GM12878 (cell line): ENCODE measurements around the gene TCERG1L. TPM values are rescaled to one million over a fixed set of nuclear protein-coding genes. Genes with fewer than 3 reads are reported as not detected.

ENCODE experiments used
- ATAC-seq: fragments of 200-7000 bp; cut with Tn5 transposase; 3 replicates; pipeline ENCODE4 v1.9.1; 2020; ENCODE audit warnings: mild to moderate bottlenecking, moderate library complexity
- BruUV-seq: library from RNA; stranded (reverse); fragments of 400-500 nt; replicated peaks from 2 replicates; lab custom pipeline; 2021; lab: Mats Ljungman, UMichigan
- CTCF ChIA-PET: fragments of 300-600 bp; sonication (Branson Sonifier 250); formaldehyde crosslinking; extraction: SDS; loops from one replicate; lab custom pipeline; 2021; ENCODE audit warnings: inconsistent platforms; lab: Yijun Ruan, JAX
- POLR2A ChIA-PET: fragments of 350-600 bp; formaldehyde crosslinking; extraction: SDS; loops from one replicate; lab custom pipeline; 2021; ENCODE audit warnings: inconsistent platforms; lab: Charles Lee
- RAD21 ChIA-PET: fragments of 300-600 bp; sonication (Branson Sonifier 250); formaldehyde crosslinking; loops from one replicate; lab custom pipeline; 2023; ENCODE audit warnings: antibody characterized with exemption; ENCODE audit not compliant: unreplicated experiment; lab: Charles Lee
- SMC1A ChIA-PET: fragments of 300-600 bp; sonication (Branson Sonifier 250); formaldehyde crosslinking; loops from one replicate; lab custom pipeline; 2023; ENCODE audit not compliant: unreplicated experiment, uncharacterized antibody; lab: Charles Lee
- DNase-seq: peaks from one replicate; pipeline ENCODE4 v3.0.0-alpha.2; 2011; ENCODE audit warnings: low read depth, low spot score
- FAIRE-seq: peaks from 3 replicates; lab custom pipeline; 2011; peaks lifted over from hg19 to GRCh38; lab: Jason Lieb, UNC
- H2AFZ ChIP-seq: 2 replicates; pipeline ENCODE4 v1.6.0; 2011; ENCODE audit warnings: low read depth, low read length, control low read depth; ENCODE audit not compliant: control insufficient read depth
- H3K27ac ChIP-seq: 2 replicates; pipeline ENCODE4 v1.5.1; 2011; ENCODE audit warnings: control low read depth; ENCODE audit not compliant: control insufficient read depth, insufficient read depth
- H3K27me3 ChIP-seq, 2 experiments: replicated peaks in 1 of 2; 2 replicates each; pipeline versions ENCODE4 v1.6.0 to v1.6.1; 2011; ENCODE audit warnings: low read length in 1 of 2; ENCODE audit not compliant: control insufficient read depth in 2 of 2, insufficient read depth in 2 of 2
- H3K36me3 ChIP-seq, 2 experiments: 2 replicates each; pipeline ENCODE4 v1.5.1; 2011; ENCODE audit warnings: low read length in 1 of 2; ENCODE audit not compliant: control insufficient read depth in 2 of 2, insufficient read depth in 2 of 2
- H3K4me1 ChIP-seq: 2 replicates; pipeline ENCODE4 v1.6.1; 2011; ENCODE audit warnings: mild to moderate bottlenecking, low read length, moderate library complexity, mixed read lengths; ENCODE audit not compliant: control insufficient read depth, insufficient read depth
- H3K4me2 ChIP-seq: 2 replicates; pipeline ENCODE4 v1.6.0; 2011; ENCODE audit warnings: control low read depth; ENCODE audit not compliant: control insufficient read depth, insufficient read depth
- H3K4me3 ChIP-seq: fragments of 200-600 bp; sonication (generic); 2 replicates; pipeline ENCODE4 v1.5.1; 2016
- H3K79me2 ChIP-seq: 2 replicates; pipeline ENCODE4 v1.6.0; 2011; ENCODE audit warnings: low read length; ENCODE audit not compliant: control insufficient read depth, insufficient read depth
- H3K9ac ChIP-seq: 2 replicates; pipeline ENCODE4 v1.8.0; 2011; ENCODE audit warnings: low read length, control low read depth, mixed read lengths; ENCODE audit not compliant: control insufficient read depth, insufficient read depth
- H3K9me3 ChIP-seq: replicated peaks from 3 replicates; pipeline ENCODE4 v1.5.1; 2011; ENCODE audit warnings: mild to moderate bottlenecking, low read length; ENCODE audit not compliant: control insufficient read depth, insufficient read depth
- H4K20me1 ChIP-seq: 2 replicates; pipeline ENCODE4 v1.6.0; 2011; ENCODE audit not compliant: control insufficient read depth, insufficient read depth
- EP300 ChIP-seq, 2 experiments: fragments of 150-350 bp in 1 of 2; IDR thresholded peaks; 2 replicates each; pipeline ENCODE4 v1.6.1; 2011 to 2012; ENCODE audit warnings: low read depth in 2 of 2, low read length in 2 of 2, borderline replicate concordance in 1 of 2, improper control_type of control experiment in 1 of 2, inconsistent platforms in 1 of 2; ENCODE audit not compliant: control insufficient read depth in 1 of 2
- FOXK2 ChIP-seq: fragments of 450-650 bp; IDR thresholded peaks from 2 replicates; pipeline ENCODE4 v1.6.1; 2017; ENCODE audit warnings: mild to moderate bottlenecking, moderate library complexity
- HDAC6 ChIP-seq: fragments of 200-600 bp; sonication (generic); IDR thresholded peaks from one replicate; pipeline ENCODE4 v1.8.0; 2017; ENCODE audit warnings: antibody characterized with exemption; ENCODE audit not compliant: unreplicated experiment
- HDGF ChIP-seq: fragments of 450-650 bp; IDR thresholded peaks from 2 replicates; pipeline ENCODE4 v1.6.1; 2016; ENCODE audit warnings: antibody characterized with exemption
- IKZF1 ChIP-seq: fragments of 450-650 bp; conservative IDR thresholded peaks from 2 replicates; pipeline ENCODE4 v1.6.1; 2017; ENCODE audit warnings: antibody characterized with exemption, mild to moderate bottlenecking
- NFYA ChIP-seq: IDR thresholded peaks from 2 replicates; pipeline ENCODE4 v1.6.1; 2011; ENCODE audit warnings: low read depth, mild to moderate bottlenecking, low read length, improper control_type of control experiment, borderline replicate concordance
- NR2C1 ChIP-seq: fragments of 450-650 bp; IDR thresholded peaks from 2 replicates; pipeline ENCODE4 v1.6.1; 2017; ENCODE audit warnings: antibody characterized with exemption, mild to moderate bottlenecking, moderate library complexity
- STAT3 ChIP-seq: IDR thresholded peaks from 2 replicates; pipeline ENCODE4 v1.6.1; 2011; ENCODE audit warnings: low read depth, low read length, improper control_type of control experiment
- TAF1 ChIP-seq: IDR thresholded peaks from 2 replicates; pipeline ENCODE4 v1.6.1; 2011; ENCODE audit warnings: mild to moderate bottlenecking, low read depth, low read length, borderline replicate concordance
- WRNIP1 ChIP-seq: IDR thresholded peaks from 2 replicates; pipeline ENCODE4 v1.6.1; 2011; ENCODE audit warnings: low read depth, low read length, improper control_type of control experiment, borderline replicate concordance
- ZNF622 ChIP-seq: fragments of 450-650 bp; IDR thresholded peaks from 2 replicates; pipeline ENCODE4 v1.6.1; 2017; ENCODE audit warnings: mild to moderate bottlenecking, inconsistent platforms
- ZSCAN29 ChIP-seq: fragments of 450-650 bp; IDR thresholded peaks from 2 replicates; pipeline ENCODE4 v1.6.1; 2017; ENCODE audit warnings: mild to moderate bottlenecking, moderate library complexity
- WGBS: methylation state at CpG from one replicate; pipeline ENCODE4 v1.1.6; 2016; ENCODE audit warnings: low lambda C conversion rate; ENCODE audit not compliant: insufficient replicate concordance, insufficient coverage; ENCODE audit errors: missing lambda C conversion rate; 5-methylcytosine and 5-hydroxymethylcytosine counted together
- in situ Hi-C: fragments of 300-500 bp; cut with MboI; formaldehyde crosslinking; loops from 9 replicates; pipeline ENCODE4 v1.14.3; 2018; ENCODE audit warnings: mixed read lengths
- intact Hi-C: fragments of 100-400 bp; cut with micrococcal nuclease; formaldehyde crosslinking; loops from one replicate; pipeline ENCODE4 v1.14.2; 2022; ENCODE audit not compliant: unreplicated experiment
- polyA plus RNA-seq, 11 experiments: library from polyadenylated mRNA; depleted of rRNA in 4 of 11; unstranded in 6 of 11; stranded (reverse) in 5 of 11; fragments of >200 nt; fragmentation: Nextera tagmentation in 4 of 11; fragmentation: Illumina TruSeq in 1 of 11; extraction: Ambion mirVana in 4 of 11; extraction: Trizol in 1 of 11; gene quantifications; 1 replicate in 1 of 11; 2 replicates in 10 of 11; pipeline versions ENCODE4 v1.2.1 to v1.2.3, GENCODE V29; 2011 to 2016; ENCODE audit warnings: inconsistent platforms in 2 of 11, missing spikeins in 2 of 11, low read depth in 1 of 11
- total RNA-seq, 4 experiments: library from RNA; depleted of rRNA in 3 of 4; stranded (reverse); fragments of >200 nt in 3 of 4; fragmentation: Illumina TruSeq in 1 of 4; extraction: Trizol in 1 of 4; gene quantifications; 2 replicates each; pipeline versions ENCODE4 v1.2.1 to v1.2.3, GENCODE V29; 2013 to 2021
- TF ChIP-seq, protein P1 (sequence below): fragments of 450-650 bp; IDR thresholded peaks from 2 replicates; pipeline ENCODE4 v1.6.1; 2017; ENCODE audit warnings: borderline replicate concordance
- TF ChIP-seq, protein P2 (sequence below): IDR thresholded peaks from 2 replicates; pipeline ENCODE4 v1.6.1; 2012; ENCODE audit warnings: low read depth, low read length, improper control_type of control experiment
- TF ChIP-seq, protein P3 (sequence below): IDR thresholded peaks from 2 replicates; pipeline ENCODE4 v1.6.1; 2012; ENCODE audit warnings: low read length, inconsistent platforms

Gene TCERG1L
- total and polyA plus RNA-seq, 10 of the 15 experiments (the other 5 are each of a cell fraction or from before 2014, with no cell fraction given): not detected

DNA sequence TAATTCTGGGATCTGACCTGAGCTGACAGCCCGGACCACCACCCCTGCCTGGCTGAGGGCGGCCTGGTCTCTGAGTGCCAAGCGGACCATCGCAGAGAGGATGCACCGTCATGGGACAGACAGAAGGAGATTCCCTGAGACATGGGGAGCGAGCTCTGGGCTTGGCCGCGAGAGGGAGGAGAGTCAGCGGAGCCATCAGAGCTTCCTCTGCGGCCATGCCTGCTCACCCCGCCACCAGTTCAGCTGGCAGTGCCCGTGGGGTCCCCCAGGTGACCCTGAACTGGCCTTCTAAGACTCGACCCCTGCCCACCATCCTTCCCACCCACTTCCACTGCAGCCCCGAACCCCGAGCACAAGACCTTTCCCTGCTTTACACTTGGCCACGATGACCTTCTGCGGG, 152.8 kb downstream of the TCERG1L start:
- ChIA-PET CTCF (no interaction called here), POLR2A (no interaction called here), RAD21 (no interaction called here), SMC1A (no interaction called here)
- ATAC-seq (no peak), DNase-seq (no peak), FAIRE-seq (no peak)
- Histone ChIP-seq H3K4me2 (no peak overlapping the region), H3K9ac (no peak overlapping the region), H3K4me3 (no peak overlapping the region), H2AFZ (no peak overlapping the region), H4K20me1 (no peaks in the 10 kb centered on the region), H3K27ac (no peak overlapping the region), H3K36me3 (no peaks in the 10 kb centered on the region), H3K9me3 (no peaks in the 10 kb centered on the region; the same call in 2 of the 3 replicates), H3K79me2 (no peaks in the 10 kb centered on the region), H3K4me1 (no peaks in the 10 kb centered on the region), H3K27me3 (no peaks in the 10 kb centered on the region)
- TF ChIP-seq WRNIP1 (no peak), STAT3 (no peak), HDGF (no peak), ZNF622 (no peak), NFYA (no peak)
- TF ChIP-seq, protein P1, sequence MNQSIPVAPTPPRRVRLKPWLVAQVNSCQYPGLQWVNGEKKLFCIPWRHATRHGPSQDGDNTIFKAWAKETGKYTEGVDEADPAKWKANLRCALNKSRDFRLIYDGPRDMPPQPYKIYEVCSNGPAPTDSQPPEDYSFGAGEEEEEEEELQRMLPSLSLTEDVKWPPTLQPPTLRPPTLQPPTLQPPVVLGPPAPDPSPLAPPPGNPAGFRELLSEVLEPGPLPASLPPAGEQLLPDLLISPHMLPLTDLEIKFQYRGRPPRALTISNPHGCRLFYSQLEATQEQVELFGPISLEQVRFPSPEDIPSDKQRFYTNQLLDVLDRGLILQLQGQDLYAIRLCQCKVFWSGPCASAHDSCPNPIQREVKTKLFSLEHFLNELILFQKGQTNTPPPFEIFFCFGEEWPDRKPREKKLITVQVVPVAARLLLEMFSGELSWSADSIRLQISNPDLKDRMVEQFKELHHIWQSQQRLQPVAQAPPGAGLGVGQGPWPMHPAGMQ: no peak
- in situ Hi-C loops: no loop called here
- intact Hi-C loops: no loop called here
- whole genome bisulfite sequencing: 53% methylated on average over 17 of the region's 17 CpGs
- no TSS peak for BruUV-seq

DNA sequence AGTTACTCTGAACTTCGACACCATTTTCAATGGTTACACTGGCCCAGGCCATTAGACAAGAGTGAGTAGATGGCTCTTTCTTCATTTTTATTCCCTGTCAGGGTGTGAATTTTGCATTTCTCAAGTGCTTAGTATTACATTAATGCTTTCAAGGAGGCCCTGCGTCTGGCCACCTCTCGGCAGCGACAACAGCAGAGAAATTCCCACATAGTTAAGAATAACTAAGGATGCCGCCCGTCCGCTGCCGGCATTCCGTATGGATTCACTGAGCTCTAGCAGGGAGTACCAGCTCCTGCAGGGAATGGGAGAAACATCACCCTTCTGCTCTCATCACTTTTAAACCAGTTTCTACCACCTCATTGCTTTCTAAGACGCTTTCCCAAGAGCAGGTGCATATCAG, 153.6 kb downstream of the TCERG1L start:
- Histone ChIP-seq H3K4me1 (no peaks in the 10 kb centered on the region), H3K9ac (no peak overlapping the region), H3K9me3 (no peaks in the 10 kb centered on the region; the same call in 2 of the 3 replicates), H3K4me2 (no peak overlapping the region), H3K79me2 (no peaks in the 10 kb centered on the region), H4K20me1 (no peaks in the 10 kb centered on the region), H3K27ac (no peak overlapping the region), H3K27me3 (no peaks in the 10 kb centered on the region), H2AFZ (no peak overlapping the region), H3K36me3 (no peaks in the 10 kb centered on the region), H3K4me3 (no peak overlapping the region)
- ATAC-seq: no peak
- DNase-seq: no peak
- WGBS: 84% methylated on average over 10 of the region's 10 CpGs
- in situ Hi-C loops (no loop called here), intact Hi-C loops (no loop called here)
- no TSS peak for BruUV-seq
- POLR2A ChIA-PET: no interaction called here
- TF ChIP-seq ZSCAN29: no peak
- TF ChIP-seq EP300 (IDR thresholded peaks at IDR 0.05; ENCODE audit: borderline replicate concordance in 1 of 2, control insufficient read depth in 1 of 2, low read depth in 2 of 2, low read length in 2 of 2): no peak
- TF ChIP-seq WRNIP1: no peak
- TF ChIP-seq, protein P2, sequence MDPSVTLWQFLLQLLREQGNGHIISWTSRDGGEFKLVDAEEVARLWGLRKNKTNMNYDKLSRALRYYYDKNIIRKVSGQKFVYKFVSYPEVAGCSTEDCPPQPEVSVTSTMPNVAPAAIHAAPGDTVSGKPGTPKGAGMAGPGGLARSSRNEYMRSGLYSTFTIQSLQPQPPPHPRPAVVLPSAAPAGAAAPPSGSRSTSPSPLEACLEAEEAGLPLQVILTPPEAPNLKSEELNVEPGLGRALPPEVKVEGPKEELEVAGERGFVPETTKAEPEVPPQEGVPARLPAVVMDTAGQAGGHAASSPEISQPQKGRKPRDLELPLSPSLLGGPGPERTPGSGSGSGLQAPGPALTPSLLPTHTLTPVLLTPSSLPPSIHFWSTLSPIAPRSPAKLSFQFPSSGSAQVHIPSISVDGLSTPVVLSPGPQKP: no peak
- TF ChIP-seq TAF1: no peak
- TF ChIP-seq NR2C1: no peak
- TF ChIP-seq HDAC6: no peak
- TF ChIP-seq FOXK2: no peak
- no peak for TF ChIP-seq STAT3
- no peak for TF ChIP-seq IKZF1
- TF ChIP-seq, protein P3, sequence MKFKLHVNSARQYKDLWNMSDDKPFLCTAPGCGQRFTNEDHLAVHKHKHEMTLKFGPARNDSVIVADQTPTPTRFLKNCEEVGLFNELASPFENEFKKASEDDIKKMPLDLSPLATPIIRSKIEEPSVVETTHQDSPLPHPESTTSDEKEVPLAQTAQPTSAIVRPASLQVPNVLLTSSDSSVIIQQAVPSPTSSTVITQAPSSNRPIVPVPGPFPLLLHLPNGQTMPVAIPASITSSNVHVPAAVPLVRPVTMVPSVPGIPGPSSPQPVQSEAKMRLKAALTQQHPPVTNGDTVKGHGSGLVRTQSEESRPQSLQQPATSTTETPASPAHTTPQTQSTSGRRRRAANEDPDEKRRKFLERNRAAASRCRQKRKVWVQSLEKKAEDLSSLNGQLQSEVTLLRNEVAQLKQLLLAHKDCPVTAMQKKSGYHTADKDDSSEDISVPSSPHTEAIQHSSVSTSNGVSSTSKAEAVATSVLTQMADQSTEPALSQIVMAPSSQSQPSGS: no peak
- FAIRE-seq: no peak
- CTCF ChIA-PET: no interaction called here
- SMC1A ChIA-PET: no interaction called here
- RAD21 ChIA-PET: no interaction called here
